ENCODE measurements around the gene DUSP15.

DNA sequence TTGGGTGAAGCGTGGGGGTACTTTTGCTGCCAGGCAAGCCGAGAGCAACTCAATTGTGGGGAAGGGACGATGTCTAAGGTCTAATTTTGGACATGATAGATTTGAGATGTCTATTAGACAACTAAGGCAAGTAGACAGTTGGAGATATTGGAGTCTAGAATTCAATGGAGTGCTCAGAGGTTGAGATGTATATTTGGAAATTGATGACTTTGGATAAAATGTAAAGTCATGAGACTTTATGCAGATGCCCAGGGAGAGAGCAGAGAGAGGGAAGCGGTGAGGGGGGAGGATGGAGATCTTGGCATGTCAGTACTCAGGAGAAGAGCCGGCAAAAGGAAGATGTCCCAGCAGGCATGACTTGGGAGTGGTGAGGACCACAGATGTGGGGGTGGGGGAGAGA is 44.3 kb downstream of the DUSP15 start:
- TF ChIP-seq, protein P1, sequence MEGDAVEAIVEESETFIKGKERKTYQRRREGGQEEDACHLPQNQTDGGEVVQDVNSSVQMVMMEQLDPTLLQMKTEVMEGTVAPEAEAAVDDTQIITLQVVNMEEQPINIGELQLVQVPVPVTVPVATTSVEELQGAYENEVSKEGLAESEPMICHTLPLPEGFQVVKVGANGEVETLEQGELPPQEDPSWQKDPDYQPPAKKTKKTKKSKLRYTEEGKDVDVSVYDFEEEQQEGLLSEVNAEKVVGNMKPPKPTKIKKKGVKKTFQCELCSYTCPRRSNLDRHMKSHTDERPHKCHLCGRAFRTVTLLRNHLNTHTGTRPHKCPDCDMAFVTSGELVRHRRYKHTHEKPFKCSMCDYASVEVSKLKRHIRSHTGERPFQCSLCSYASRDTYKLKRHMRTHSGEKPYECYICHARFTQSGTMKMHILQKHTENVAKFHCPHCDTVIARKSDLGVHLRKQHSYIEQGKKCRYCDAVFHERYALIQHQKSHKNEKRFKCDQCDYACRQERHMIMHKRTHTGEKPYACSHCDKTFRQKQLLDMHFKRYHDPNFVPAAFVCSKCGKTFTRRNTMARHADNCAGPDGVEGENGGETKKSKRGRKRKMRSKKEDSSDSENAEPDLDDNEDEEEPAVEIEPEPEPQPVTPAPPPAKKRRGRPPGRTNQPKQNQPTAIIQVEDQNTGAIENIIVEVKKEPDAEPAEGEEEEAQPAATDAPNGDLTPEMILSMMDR (IDR thresholded peaks at IDR 0.05), result no peak
- TF ChIP-seq POLR2A (IDR thresholded peaks at IDR 0.05), result no peak
